OCI-LY1 (cell line): ENCODE measurements around the gene SP100.
"Not testable (repeated sequence)": the region's sequence is repeated elsewhere in the genome, so short reads cannot be mapped to it uniquely, and the experiment has no call there.

Experiments
- EZH2 ChIP-seq: fragments of 200-600 bp; sonication (generic), shearing (Covaris generic); IDR thresholded peaks from 2 replicates; pipeline ENCODE4 v1.8.0; 2017; ENCODE audit warnings: borderline replicate concordance, mixed run types, mild to moderate bottlenecking, antibody characterized with exemption, low read length, moderate library complexity, mixed read lengths
- TF ChIP-seq, protein P1 (sequence below): fragments of 200-600 bp; sonication (generic), shearing (Covaris generic); IDR thresholded peaks from 2 replicates; pipeline ENCODE4 v1.5.1; 2017; ENCODE audit warnings: mild to moderate bottlenecking, antibody characterized with exemption, low read length, moderate library complexity, mixed read lengths

GRCh38 chr2:230491219-230491618 lies 75.2 kb downstream of the SP100 start:
- TF ChIP-seq, protein P1, sequence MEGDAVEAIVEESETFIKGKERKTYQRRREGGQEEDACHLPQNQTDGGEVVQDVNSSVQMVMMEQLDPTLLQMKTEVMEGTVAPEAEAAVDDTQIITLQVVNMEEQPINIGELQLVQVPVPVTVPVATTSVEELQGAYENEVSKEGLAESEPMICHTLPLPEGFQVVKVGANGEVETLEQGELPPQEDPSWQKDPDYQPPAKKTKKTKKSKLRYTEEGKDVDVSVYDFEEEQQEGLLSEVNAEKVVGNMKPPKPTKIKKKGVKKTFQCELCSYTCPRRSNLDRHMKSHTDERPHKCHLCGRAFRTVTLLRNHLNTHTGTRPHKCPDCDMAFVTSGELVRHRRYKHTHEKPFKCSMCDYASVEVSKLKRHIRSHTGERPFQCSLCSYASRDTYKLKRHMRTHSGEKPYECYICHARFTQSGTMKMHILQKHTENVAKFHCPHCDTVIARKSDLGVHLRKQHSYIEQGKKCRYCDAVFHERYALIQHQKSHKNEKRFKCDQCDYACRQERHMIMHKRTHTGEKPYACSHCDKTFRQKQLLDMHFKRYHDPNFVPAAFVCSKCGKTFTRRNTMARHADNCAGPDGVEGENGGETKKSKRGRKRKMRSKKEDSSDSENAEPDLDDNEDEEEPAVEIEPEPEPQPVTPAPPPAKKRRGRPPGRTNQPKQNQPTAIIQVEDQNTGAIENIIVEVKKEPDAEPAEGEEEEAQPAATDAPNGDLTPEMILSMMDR: not testable (repeated sequence)
- not testable (repeated sequence) for TF ChIP-seq EZH2
